MG63 (cell line): ENCODE data around the gene POC5. TPM values are rescaled to one million over a fixed set of nuclear protein-coding genes. Genes with fewer than 3 reads are reported as not detected.

Source experiments
- DNase-seq: peaks from one replicate; pipeline ENCODE4 v3.0.0-alpha.2; 2020
- H3K27me3 ChIP-seq: fragments of 250-450 bp; sonication (Bioruptor Pico); 2 replicates; pipeline ENCODE4 v1.5.1; 2020; ENCODE audit warnings: mild to moderate bottlenecking, moderate library complexity
- H3K36me3 ChIP-seq: fragments of 250-450 bp; sonication (Bioruptor Pico); 2 replicates; pipeline ENCODE4 v1.5.1; 2020; ENCODE audit warnings: mild to moderate bottlenecking, moderate library complexity
- H3K4me3 ChIP-seq: fragments of 250-450 bp; sonication (Bioruptor Pico); 2 replicates; pipeline ENCODE4 v1.5.1; 2020; ENCODE audit warnings: mild to moderate bottlenecking, moderate library complexity
- H3K9me3 ChIP-seq: fragments of 250-450 bp; sonication (Bioruptor Pico); 2 replicates; pipeline ENCODE4 v1.5.1; 2020; ENCODE audit warnings: mild to moderate bottlenecking, moderate library complexity
- total RNA-seq: library from RNA; depleted of rRNA; stranded (reverse); fragments of >200 nt; shearing (Covaris generic); gene quantifications from 2 replicates; pipeline ENCODE4 v1.2.3, GENCODE V29; 2014; ENCODE audit warnings: low replicate concordance; rRNA removed

Gene POC5
- total RNA-seq, 1 experiment from 2014 or later: 29.0 TPM

GRCh38 chr5:75648712-75649111 lies 68.5 kb downstream of the POC5 start:
- DNase-seq: no peak
- Histone ChIP-seq H3K36me3 (no peaks in the 10 kb centered on the region), H3K27me3 (no peaks in the 10 kb centered on the region), H3K4me3 (no peak overlapping the region), H3K9me3 (no peaks in the 10 kb centered on the region)

GRCh38 chr5:75640826-75641225 lies 76.4 kb downstream of the POC5 start:
- H3K27me3 ChIP-seq: no peaks in the 10 kb centered on the region
- H3K9me3 ChIP-seq: no peaks in the 10 kb centered on the region
- H3K4me3 ChIP-seq: no peak overlapping the region
- H3K36me3 ChIP-seq: no peaks in the 10 kb centered on the region
- no peak for DNase-seq

DNA sequence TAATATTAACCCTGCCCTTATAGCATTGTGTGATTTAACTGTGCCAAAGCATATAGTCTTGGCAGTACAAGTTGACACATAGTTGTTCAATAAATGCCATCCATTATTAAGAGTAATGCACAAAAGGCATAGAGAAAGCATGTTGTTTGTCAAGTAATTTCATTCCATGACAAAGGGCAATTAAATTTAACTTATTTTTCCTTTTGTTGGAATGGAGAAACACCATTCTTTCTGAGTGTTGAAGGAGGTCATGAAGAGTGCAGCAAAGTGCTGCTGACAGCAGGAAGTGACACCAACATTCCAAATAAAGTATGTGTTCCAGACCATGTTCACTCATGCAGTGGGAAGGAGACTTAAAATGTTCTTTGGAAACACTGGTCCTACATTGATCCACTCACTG lies 76.8 kb downstream of the POC5 start:
- Histone ChIP-seq H3K27me3 (no peaks in the 10 kb centered on the region), H3K36me3 (no peaks in the 10 kb centered on the region), H3K9me3 (no peaks in the 10 kb centered on the region), H3K4me3 (no peak overlapping the region)
- no peak for DNase-seq

GRCh38 chr5:75639535-75640311 lies 77.5 kb downstream of the POC5 start:
- Histone ChIP-seq H3K9me3 (no peaks in the 10 kb centered on the region), H3K4me3 (no peak overlapping the region), H3K36me3 (no peaks in the 10 kb centered on the region), H3K27me3 (no peaks in the 10 kb centered on the region)
- DNase-seq: no peak

GRCh38 chr5:75637949-75638348 lies 79.3 kb downstream of the POC5 start:
- Histone ChIP-seq H3K36me3 (no peaks in the 10 kb centered on the region), H3K4me3 (no peak overlapping the region), H3K9me3 (no peaks in the 10 kb centered on the region), H3K27me3 (no peaks in the 10 kb centered on the region)
- DNase-seq: no peak

- Histone ChIP-seq H3K36me3 (no peaks in the 10 kb centered on the region), H3K4me3 (no peak overlapping the region), H3K27me3 (no peaks in the 10 kb centered on the region), H3K9me3 (no peaks in the 10 kb centered on the region)
- DNase-seq: no peak
These were observed 84.9 kb downstream of the POC5 start for GRCh38 chr5:75632321-75632720.

DNA sequence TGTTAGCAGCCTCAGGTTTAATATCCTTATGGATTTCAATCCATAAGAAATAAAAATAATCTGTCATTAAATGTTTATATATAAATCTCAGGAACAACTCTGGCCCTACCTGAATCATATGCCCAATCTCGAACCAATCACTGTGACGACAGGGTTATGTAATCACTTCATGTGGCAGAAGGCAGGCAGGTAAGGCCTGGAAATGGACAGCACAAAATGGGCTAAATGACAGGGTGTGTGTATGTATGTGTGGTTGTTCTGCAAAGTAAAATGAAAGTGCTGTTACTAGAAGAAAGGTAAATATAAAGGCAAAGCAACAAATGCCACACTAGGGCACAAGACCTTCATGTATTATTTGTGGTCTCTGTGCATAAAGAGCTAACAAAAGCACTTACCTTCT lies 86.4 kb downstream of the POC5 start:
- no peaks in the 10 kb centered on the region for H3K27me3 ChIP-seq
- no peaks in the 10 kb centered on the region for H3K9me3 ChIP-seq
- no peak for DNase-seq
- H3K36me3 ChIP-seq: no peaks in the 10 kb centered on the region
- H3K4me3 ChIP-seq: no peak overlapping the region

GRCh38 chr5:75627801-75628200 lies 89.4 kb downstream of the POC5 start:
- Histone ChIP-seq H3K9me3 (no peaks in the 10 kb centered on the region), H3K27me3 (no peaks in the 10 kb centered on the region), H3K4me3 (no peak overlapping the region), H3K36me3 (no peaks in the 10 kb centered on the region)
- DNase-seq: no peak

DNA sequence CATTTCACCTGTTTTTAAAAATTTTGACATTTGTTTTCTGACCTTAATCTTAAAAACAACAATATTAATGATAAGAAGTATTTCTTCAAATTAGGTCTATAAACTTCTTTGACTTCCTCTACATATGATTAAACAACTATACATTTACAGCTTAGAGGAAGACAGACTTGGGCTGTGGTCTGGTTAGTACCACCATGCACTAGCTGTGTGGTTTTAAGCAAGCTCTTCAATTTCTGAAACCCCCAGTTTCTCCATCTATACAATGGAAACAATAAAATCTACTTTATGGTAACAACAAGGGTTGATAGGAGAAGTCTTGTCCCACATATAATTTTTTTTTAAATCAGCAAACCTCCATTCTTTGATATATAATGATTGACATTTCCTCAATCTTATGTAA lies 90.3 kb downstream of the POC5 start:
- DNase-seq: no peak
- H3K27me3 ChIP-seq: no peaks in the 10 kb centered on the region
- no peaks in the 10 kb centered on the region for H3K36me3 ChIP-seq
- no peaks in the 10 kb centered on the region for H3K9me3 ChIP-seq
- H3K4me3 ChIP-seq: no peak overlapping the region

Other genes with a start within 250 kb of the POC5 start
- 7.6 and 11.1 TPM in 2 replicates for gene CERT1, start 205.8 kb downstream of the POC5 start, total RNA-seq
- gene POLK, start 205.5 kb downstream of the POC5 start, total RNA-seq: 10.9 and 24.0 TPM in 2 replicates
- not detected in 2 replicates for gene ANKDD1B, start 106.0 kb downstream of the POC5 start, total RNA-seq